CD4-positive, alpha-beta T cell treated with Interleukin-6 at 100 ng/mL for 8 hours (primary cell): ENCODE measurements around the gene CENPI.
A peak's percentile ranks its signal among the peaks of the same experiment; 100 is the strongest.
"Not testable (repeated sequence)": the region's sequence is repeated elsewhere in the genome, so short reads cannot be mapped to it uniquely, and the experiment has no call there.

Experiments used
- DNase-seq: peaks from one replicate; pipeline ENCODE4 v3.0.0-alpha.2; 2020; ENCODE audit warnings: mixed read lengths, low spot score

Gene CENPI, protein sequence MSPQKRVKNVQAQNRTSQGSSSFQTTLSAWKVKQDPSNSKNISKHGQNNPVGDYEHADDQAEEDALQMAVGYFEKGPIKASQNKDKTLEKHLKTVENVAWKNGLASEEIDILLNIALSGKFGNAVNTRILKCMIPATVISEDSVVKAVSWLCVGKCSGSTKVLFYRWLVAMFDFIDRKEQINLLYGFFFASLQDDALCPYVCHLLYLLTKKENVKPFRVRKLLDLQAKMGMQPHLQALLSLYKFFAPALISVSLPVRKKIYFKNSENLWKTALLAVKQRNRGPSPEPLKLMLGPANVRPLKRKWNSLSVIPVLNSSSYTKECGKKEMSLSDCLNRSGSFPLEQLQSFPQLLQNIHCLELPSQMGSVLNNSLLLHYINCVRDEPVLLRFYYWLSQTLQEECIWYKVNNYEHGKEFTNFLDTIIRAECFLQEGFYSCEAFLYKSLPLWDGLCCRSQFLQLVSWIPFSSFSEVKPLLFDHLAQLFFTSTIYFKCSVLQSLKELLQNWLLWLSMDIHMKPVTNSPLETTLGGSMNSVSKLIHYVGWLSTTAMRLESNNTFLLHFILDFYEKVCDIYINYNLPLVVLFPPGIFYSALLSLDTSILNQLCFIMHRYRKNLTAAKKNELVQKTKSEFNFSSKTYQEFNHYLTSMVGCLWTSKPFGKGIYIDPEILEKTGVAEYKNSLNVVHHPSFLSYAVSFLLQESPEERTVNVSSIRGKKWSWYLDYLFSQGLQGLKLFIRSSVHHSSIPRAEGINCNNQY

DNA sequence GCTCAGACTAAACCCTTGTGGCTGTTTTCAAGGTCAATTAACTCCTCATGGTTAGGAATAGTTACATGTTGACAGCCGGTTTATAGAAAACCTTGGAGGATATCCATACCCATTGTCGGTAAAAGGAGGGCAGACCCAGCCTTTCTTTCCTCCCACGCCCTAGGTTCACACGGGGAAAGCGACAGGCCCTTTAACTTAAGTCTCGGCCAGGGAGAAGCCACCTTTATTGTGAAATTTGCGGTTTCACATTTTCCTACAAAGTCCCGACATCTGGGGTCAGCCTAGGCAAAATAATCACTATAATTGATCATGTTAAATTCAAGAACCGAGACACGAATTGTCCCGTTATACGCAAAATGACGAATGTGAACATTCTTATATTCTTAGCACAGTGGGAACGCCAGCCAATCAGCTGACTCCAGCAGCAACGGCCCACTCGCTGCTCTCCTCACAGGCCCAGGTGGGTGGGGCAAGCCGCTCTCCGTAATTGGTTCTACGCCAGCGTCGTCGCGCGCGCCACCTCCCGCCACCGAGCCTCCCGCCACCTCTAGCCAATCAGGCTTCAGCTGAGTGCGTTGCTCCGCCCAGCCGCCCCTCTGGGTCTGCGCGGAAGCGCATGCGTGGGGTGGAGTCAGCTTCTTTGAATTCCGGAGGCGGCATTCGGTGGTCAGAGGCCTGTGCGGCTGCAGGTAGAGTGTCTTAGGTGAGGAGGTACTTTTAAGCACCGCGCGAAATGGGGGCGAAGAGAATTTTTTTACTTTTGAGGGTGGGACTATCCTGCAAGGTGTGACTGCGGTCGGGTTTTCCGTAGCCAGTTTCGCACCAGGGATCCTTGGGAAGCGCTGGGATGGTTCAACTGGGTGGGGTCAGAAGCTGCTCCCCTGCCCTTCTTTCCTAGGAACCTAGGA, at the start of gene CENPI:
TSS of gene CENPI (plus strand) at position 659 of the 908 bp plus-strand sequence. CDS start 2,867 bp downstream, outside the sequence.
- DNase-seq = peak; percentile 94

- no peak for DNase-seq
Measured at GRCh38 chrX:101051153-101051548, 46.9 kb upstream of the CENPI start.

DNA sequence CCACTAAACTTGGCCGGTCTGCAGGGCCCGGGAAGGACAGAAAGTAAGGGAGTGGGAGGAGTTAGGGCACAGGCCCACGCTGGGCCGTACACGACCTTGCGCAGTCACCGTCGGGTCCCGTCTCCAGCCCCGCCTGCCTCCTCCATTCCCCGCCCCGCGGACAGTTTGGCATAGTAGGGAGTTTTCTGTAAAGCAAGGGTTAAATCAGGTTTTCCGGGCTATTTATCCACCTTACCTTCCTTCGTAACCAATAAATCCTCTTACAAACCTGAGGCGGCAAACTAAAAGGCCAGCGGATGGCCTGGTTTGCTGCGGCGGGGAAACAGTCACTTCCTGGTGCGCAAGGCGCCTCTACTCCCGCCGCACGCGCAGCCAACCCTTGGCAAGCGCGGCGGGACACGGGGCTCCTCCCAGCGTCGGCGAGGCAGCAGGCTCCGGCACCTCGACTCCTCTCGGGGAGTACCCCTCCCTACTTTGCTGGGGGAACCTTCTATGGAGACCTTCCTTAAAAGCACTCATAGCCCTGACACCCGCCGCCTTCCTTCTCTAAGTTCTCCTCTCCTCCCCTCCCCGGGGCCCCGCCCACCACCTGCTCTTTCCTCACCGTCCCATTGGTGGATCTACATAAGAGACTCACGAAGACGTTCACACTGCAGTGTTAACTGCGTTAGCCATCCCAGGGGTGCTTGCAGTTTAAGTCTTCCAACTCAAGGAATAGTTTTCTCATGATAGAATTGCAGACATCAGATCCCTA, 46.3 kb upstream of the CENPI start, which contains the start of gene TRMT2B:
TSS of gene TRMT2B (minus strand) at position 563 of the 754 bp plus-strand sequence. CDS start 9,822 bp downstream, outside the sequence.
- DNase-seq = peak; percentile 79

GRCh38 chrX:101056551-101056950, 41.5 kb upstream of the CENPI start:
- not testable (repeated sequence) for DNase-seq

DNA sequence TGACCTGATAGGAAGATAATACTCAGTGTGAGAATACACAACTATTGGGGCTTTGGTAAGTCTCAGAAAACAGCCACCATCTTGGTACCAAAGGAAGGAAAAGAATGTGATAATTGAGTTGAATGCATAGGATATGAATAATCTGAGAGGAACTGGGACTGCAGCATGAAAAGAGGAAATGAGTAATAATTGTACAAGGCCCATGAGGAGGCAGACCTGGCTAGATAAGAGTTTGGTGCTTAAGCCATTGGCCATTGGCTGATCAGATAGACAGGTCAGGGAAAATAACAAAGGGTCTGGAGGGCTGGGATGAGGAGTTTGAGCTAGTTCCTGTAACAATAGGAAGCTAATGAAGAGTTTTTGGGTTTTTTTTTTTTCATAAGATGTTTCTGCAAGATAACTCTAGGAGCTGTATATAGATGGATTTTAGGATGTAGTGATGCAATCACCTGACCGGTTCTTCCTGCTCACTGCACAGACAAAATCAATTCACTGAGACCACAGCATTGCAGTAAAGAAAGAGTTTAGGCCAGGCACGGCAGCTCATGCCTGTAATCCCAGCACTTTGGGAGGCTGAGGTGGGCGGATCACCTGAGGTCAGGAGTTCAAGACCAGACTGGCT, 40.8 kb upstream of the CENPI start:
- no peak for DNase-seq

DNA sequence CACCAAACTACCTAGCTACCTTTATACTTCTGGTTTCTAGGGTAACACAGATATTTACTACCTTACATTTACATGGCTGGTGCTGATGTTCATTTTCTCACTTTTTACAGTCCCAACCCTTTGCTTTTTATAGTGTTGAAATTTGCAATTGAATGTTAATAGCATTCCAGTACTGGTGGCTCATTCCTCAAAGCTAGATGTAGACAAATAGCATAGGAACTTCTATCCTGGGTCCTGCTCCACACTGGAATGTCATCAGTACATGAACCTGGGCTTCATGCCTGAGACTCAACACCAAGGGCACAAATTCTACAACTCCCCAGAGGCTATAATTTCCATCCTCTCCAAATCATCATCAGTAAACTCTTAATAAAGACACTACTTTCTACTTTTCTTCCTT, 35.8 kb upstream of the CENPI start:
- no peak for DNase-seq

- no peak for DNase-seq
Measured at GRCh38 chrX:101071582-101071981, 26.4 kb upstream of the CENPI start.

GRCh38 chrX:101078716-101079598, 19.0 kb upstream of the CENPI start, which contains the start of gene TMEM35A:
Gene TMEM35A (plus strand): TSS chrX:101078879. CDS start chrX:101079003, 124 bp downstream.
- no peak for DNase-seq

- no peak for DNase-seq
Measured at GRCh38 chrX:101079736-101080270, 18.2 kb upstream of the CENPI start.

DNA sequence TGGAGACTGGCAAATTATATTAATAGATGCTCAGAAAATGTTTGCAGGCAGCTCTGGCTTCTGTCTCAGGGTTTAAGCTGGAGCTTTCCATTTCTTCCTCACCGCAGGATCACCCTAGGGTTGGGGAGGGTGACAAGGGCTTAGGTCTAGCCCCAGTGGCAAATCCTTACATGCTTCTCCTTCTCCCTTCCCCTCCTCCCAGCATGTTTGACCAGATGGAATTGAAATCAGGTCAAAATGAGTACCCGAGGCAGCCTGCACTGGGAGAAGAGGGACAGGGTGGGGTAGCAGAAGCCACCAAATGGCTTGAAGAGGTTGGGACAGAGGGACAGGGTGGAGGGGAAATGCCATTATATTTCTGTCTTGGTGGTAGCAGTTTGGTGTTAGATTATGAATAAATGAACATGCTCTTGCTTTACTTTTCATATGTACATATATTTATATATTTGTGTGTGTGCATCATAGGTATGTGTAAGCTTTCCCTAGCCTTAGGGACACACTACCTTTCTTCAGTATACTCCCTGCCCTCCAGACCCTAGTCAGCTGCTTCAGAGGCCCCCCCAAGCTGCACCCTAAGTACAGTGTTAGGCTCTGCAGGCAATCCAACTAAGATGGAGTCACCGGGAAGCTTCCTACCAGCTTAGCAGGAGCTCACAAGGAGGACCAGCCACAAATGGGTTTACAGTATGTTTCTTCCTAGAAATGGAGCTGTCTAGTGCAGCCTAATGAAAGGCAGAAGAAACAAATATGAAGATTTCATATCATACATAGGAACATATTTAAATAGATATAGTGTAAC, 17.5 kb upstream of the CENPI start:
- DNase-seq = no peak

DNA sequence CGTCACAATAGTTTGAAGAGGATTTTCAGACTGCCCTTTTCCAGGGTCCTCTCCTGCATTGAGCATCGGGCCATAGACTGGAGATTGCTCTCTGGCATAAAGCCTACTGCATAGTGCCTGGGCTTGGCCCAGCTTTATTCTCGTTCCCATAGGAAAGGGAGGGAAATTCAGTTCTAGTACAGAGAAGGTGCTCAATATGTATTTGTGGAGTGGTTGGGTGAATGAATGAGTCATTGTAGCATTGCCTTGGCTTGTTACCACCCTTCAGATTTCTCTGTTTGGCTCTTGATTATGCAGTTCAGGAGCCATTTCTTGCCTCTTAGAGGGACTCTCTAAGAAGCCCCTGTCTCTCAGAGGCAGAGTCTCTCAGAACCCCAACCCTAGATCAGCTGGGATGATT, 16.8 kb upstream of the CENPI start:
- DNase-seq = no peak

DNA sequence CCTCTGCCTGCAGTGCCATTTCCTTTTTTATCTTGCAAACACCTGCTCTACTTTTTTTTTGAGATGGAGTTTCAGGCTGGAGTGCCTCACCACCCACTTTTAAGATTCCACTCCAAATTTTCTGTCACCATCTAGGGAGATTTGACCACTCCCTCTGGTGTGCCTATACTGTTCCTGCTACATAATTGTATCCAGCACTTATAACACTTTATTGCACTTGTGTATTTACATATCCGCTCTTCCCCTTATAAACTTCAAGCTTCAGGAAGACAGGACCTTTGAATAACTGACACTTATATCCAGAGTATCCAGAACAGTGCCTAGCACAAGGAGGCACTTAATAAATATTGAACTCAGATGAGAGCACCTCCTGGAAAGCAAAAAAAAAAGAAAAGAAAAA, 6.2 kb upstream of the CENPI start:
- DNase-seq = no peak

DNA sequence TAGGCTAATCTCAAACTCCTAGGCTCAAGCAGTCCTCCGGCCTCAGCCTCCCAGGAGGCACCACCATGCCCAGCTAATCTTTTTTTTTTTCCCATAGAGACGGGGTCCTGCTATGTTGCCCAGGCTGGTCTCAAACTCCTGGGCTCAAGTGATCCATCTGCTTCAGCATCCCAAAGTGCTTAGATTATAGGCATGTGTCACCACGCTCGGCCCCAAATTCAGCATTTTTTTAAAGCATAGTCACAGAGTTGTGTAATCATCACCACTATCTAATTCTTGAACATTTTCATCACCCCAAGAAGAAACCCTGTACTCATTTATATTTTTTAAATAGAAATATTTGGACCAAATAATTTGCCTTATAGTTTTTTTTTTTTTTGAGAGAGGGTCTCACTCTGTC, 10.3 kb downstream of the CENPI start:
- DNase-seq = no peak

GRCh38 chrX:101117701-101118100, 19.7 kb downstream of the CENPI start:
- DNase-seq = no peak

DNA sequence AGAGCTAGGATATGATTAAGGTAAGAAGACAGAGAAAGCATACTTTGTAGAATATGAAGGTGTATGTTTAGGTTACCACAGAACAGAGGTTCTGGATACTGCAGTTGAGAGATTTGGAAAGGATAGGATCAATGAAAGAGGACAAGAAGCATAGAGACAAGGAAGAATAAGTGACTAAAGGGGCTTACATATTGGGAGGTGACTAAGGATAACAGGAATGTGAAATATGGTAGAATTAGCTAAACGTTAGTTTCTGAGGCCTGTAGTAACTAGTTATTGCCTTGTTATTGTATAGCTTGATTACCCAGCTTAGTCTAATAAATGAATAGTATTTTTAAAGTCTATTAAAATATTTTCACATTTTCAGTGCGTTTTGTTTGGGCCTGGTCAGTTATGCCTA, 38.2 kb downstream of the CENPI start:
- DNase-seq = no peak
